Pancreas (tissue), 10 donors: ENCODE data around the gene ATP5F1E. TPM values are rescaled to one million over a fixed set of nuclear protein-coding genes. Genes with fewer than 3 reads are reported as not detected.

ENCODE experiments used
- ATAC-seq, 4 donors: fragments of 200-7000 bp; cut with Tn5 transposase; one replicate each; pipeline versions ENCODE4 v1.8.0 to v1.9.1; 2020; ENCODE audit warnings: mild to moderate bottlenecking in 4 of 4, moderate library complexity in 4 of 4
- DNase-seq, 6 donors: peaks; one replicate each; pipeline ENCODE4 v3.0.0-alpha.2; 2020
- FAIRE-seq: peaks from 2 replicates; lab custom pipeline; 2012; peaks lifted over from hg19 to GRCh38; lab: Jason Lieb, UNC
- H3K27ac ChIP-seq, 4 donors: fragments of 200-600 bp; sonication (generic); 1 replicate in 3 of 4; 2 replicates in 1 of 4; pipeline versions ENCODE4 v1.5.0 to v1.8.0; 2020
- H3K27me3 ChIP-seq, 4 donors: fragments of 200-600 bp; one replicate each; pipeline ENCODE4 v1.8.0; 2021
- H3K36me3 ChIP-seq, 3 donors: fragments of 200-600 bp; sonication (generic) in 1 of 3; one replicate each; pipeline versions ENCODE4 v1.5.0 to v1.8.0; 2020 to 2021
- H3K4me1 ChIP-seq, 3 donors: fragments of 200-600 bp; one replicate each; pipeline ENCODE4 v1.8.0; 2021
- H3K4me3 ChIP-seq, 4 donors: fragments of 200-600 bp; sonication (generic) in 2 of 4; one replicate each; pipeline versions ENCODE4 v1.5.0 to v1.8.0; 2020 to 2021
- H3K9me3 ChIP-seq, 4 donors: fragments of 200-600 bp; one replicate each; pipeline ENCODE4 v1.8.0; 2021
- CTCF ChIP-seq, 4 donors: fragments of 200-600 bp; sonication (generic) in 3 of 4; IDR thresholded peaks; one replicate each; pipeline versions ENCODE4 v1.5.0 to v1.8.0; 2021; ENCODE audit warnings: antibody characterized with exemption in 4 of 4
- WGBS, 2 donors: extraction: QIAGEN DNeasy Blood & Tissue Kit; methylation state at CpG; one replicate each; pipeline ENCODE4 v1.1.7; 2013; 5-methylcytosine and 5-hydroxymethylcytosine counted together
- intact Hi-C, 3 donors: fragments of 100-400 bp; cut with DNase I; formaldehyde crosslinking; loops; one replicate each; pipeline versions ENCODE4 v1.11.1 to v1.14.2; 2022
- polyA plus RNA-seq, 2 donors: library from polyadenylated mRNA; stranded (reverse); fragments of 200-250 nt; gene quantifications; one replicate each; pipeline ENCODE4 v1.2.3, GENCODE V29; 2013
- total RNA-seq, 6 donors: library from RNA; stranded (reverse); fragmentation: NEBNext Ultra II Directional in 4 of 6; extraction: Animal tissue kit (Norgen Biotek cat#: 25700) in 4 of 6; gene quantifications; one replicate each; pipeline versions ENCODE4 v1.2.1 to v1.2.4, GENCODE V29; 2021 to 2023
- donor health status: healthy with polysubstance abuse.
- donor health status: DM: no; HTN: no; CAD: no; lungs with moderate emphysema.
- donor health status: DM: no; HTN: no; CAD: no.
- donor health status: control.
- donor health status: control.
- donor health status: Bipolar disorder and iron deficiency.
- donor health status: DM: yes; HTN: yes; CAD: no.
- donor health status: DM: no; HTN: no; CAD: no.
- donor health status: DM: no; HTN: no; CAD: no.
- donor health status: DM: yes; HTN: yes; CAD: no.

Gene ATP5F1E
- total and polyA plus RNA-seq, 8 donors: 11.2 to 38.0 (median 23.8) TPM

- FAIRE-seq: no peak
- WGBS, 2 donors: 56 to 61% methylated on average over 7 of the region's 7 CpGs
Observed at GRCh38 chr20:59055302-59055701, 23.2 kb upstream of the ATP5F1E start.

GRCh38 chr20:59051666-59052185, 19.6 kb upstream of the ATP5F1E start:
- ATAC-seq (no peak), FAIRE-seq (no peak), DNase-seq (no peak)
- H3K36me3 ChIP-seq: no peaks in the 10 kb centered on the region
- no peak for TF ChIP-seq CTCF (IDR thresholded peaks at IDR 0.05)
- no peaks in the 10 kb centered on the region for H3K27me3 ChIP-seq
- intact Hi-C loops: no loop called here
- H3K9me3 ChIP-seq: no peaks in the 10 kb centered on the region
- WGBS, 2 donors: 78% methylated on average over 6 of the region's 6 CpGs
- no peak overlapping the region for H3K4me3 ChIP-seq
- no peak overlapping the region for H3K27ac ChIP-seq
- H3K4me1 ChIP-seq: no peaks in the 10 kb centered on the region

More at GRCh38 chr20:59055302-59055701, 23.2 kb upstream of the ATP5F1E start:
- Histone ChIP-seq H3K27ac (no peak overlapping the region), H3K4me3 (no peak overlapping the region), H3K36me3 (no peaks in the 10 kb centered on the region), H3K9me3 (no peaks in the 10 kb centered on the region), H3K4me1 (no peaks in the 10 kb centered on the region), H3K27me3 (no peaks in the 10 kb centered on the region)
- DNase-seq: no peak
- ATAC-seq: no peak
- TF ChIP-seq CTCF (IDR thresholded peaks at IDR 0.05): no peak
- intact Hi-C loops: no loop called here

- ATAC-seq (no peak), FAIRE-seq (no peak), DNase-seq (no peak)
- no peak overlapping the region for H3K4me3 ChIP-seq
- H3K36me3 ChIP-seq: no peaks in the 10 kb centered on the region
- H3K9me3 ChIP-seq: no peaks in the 10 kb centered on the region
- no peaks in the 10 kb centered on the region for H3K27me3 ChIP-seq
- no peak for TF ChIP-seq CTCF (IDR thresholded peaks at IDR 0.05)
- H3K4me1 ChIP-seq: no peaks in the 10 kb centered on the region
- H3K27ac ChIP-seq: no peak overlapping the region
- intact Hi-C loops: no loop called here
- WGBS, 2 donors: 53 to 64% methylated on average over 1 of the region's 1 CpG
Observed at GRCh38 chr20:59050437-59050836, 18.3 kb upstream of the ATP5F1E start.

- Histone ChIP-seq H3K36me3 (no peaks in the 10 kb centered on the region), H3K4me3 (no peak overlapping the region), H3K27ac (no peak overlapping the region), H3K9me3 (no peaks in the 10 kb centered on the region), H3K4me1 (no peaks in the 10 kb centered on the region), H3K27me3 (no peaks in the 10 kb centered on the region)
- no peak for ATAC-seq
- intact Hi-C loops: no loop called here
- WGBS, 2 donors: 64 to 66% methylated on average over 2 of the region's 2 CpGs
- no peak for FAIRE-seq
- no peak for DNase-seq
- TF ChIP-seq CTCF (IDR thresholded peaks at IDR 0.05): no peak
Observed at GRCh38 chr20:59048681-59049030, 16.5 kb upstream of the ATP5F1E start.

- Histone ChIP-seq H3K27me3 (no peaks in the 10 kb centered on the region), H3K27ac (no peak overlapping the region), H3K9me3 (no peaks in the 10 kb centered on the region), H3K4me3 (no peak overlapping the region), H3K4me1 (peaks cover 0 to 2% (median 0%) of the 10 kb centered on the region in 3 donors), H3K36me3 (no peaks in the 10 kb centered on the region)
- WGBS, 2 donors: 55 to 69% methylated on average over 5 of the region's 5 CpGs
- intact Hi-C loops: no loop called here
- TF ChIP-seq CTCF (IDR thresholded peaks at IDR 0.05): no peak
- FAIRE-seq (no peak), ATAC-seq (peak in 2 of 4 donors; percentile 20 to 36), DNase-seq (no peak)
Observed at GRCh38 chr20:59047938-59048680, 16.0 kb upstream of the ATP5F1E start.
